DLD1 (cell line): ENCODE results near the gene PEX6.

Experiments used
- in situ Hi-C: cut with HindIII; loops from 2 replicates; pipeline ENCODE4 v1.10.0; 2017; ENCODE audit warnings: low sequenced_read_pairs

The PEX6 gene

GRCh38 chr6:42937548-42938427 lies 41.2 kb downstream of the PEX6 start:
- in situ Hi-C loops: no loop called here

- in situ Hi-C loops: no loop called here
These were observed 42.6 kb downstream of the PEX6 start for GRCh38 chr6:42936398-42936797.

GRCh38 chr6:42935322-42935721 lies 43.7 kb downstream of the PEX6 start:
- in situ Hi-C loops: no loop called here

GRCh38 chr6:42933205-42933604 lies 45.8 kb downstream of the PEX6 start:
- in situ Hi-C loops: no loop called here

GRCh38 chr6:42932412-42932811 lies 46.6 kb downstream of the PEX6 start:
- in situ Hi-C loops: no loop called here

- in situ Hi-C loops: no loop called here
These were observed 49.1 kb downstream of the PEX6 start for GRCh38 chr6:42929821-42930360.

- in situ Hi-C loops: no loop called here
These were observed 49.8 kb downstream of the PEX6 start, which contains the start of gene CNPY3 for GRCh38 chr6:42928986-42929820. CNPY3 (plus strand) TSS chr6:42929480; CDS start chr6:42929571, 91 bp downstream.

- in situ Hi-C loops: no loop called here
These were observed 53.6 kb downstream of the PEX6 start for GRCh38 chr6:42925248-42925857.

- in situ Hi-C loops: no loop called here
These were observed 55.3 kb downstream of the PEX6 start for GRCh38 chr6:42923666-42924065.

- in situ Hi-C loops: no loop called here
These were observed 57.2 kb downstream of the PEX6 start for GRCh38 chr6:42921801-42922200.

- in situ Hi-C loops: no loop called here
These were observed 62.7 kb downstream of the PEX6 start for GRCh38 chr6:42916288-42916687.

GRCh38 chr6:42915732-42916131 lies 63.2 kb downstream of the PEX6 start, which contains the start of gene PTCRA:
PTCRA (plus strand) TSS chr6:42916053; CDS start chr6:42916070, 17 bp downstream.
- in situ Hi-C loops: no loop called here

GRCh38 chr6:42914546-42914945 lies 64.4 kb downstream of the PEX6 start:
- in situ Hi-C loops: no loop called here
